LNCAP (cell line): ENCODE data around the gene S100A3.

Source experiments
- TF ChIP-seq, protein P1 (sequence below): fragments of 450-650 bp; IDR thresholded peaks from 2 replicates; pipeline ENCODE4 v1.5.1; 2017; ENCODE audit warnings: mild to moderate bottlenecking

S100A3 gene

DNA sequence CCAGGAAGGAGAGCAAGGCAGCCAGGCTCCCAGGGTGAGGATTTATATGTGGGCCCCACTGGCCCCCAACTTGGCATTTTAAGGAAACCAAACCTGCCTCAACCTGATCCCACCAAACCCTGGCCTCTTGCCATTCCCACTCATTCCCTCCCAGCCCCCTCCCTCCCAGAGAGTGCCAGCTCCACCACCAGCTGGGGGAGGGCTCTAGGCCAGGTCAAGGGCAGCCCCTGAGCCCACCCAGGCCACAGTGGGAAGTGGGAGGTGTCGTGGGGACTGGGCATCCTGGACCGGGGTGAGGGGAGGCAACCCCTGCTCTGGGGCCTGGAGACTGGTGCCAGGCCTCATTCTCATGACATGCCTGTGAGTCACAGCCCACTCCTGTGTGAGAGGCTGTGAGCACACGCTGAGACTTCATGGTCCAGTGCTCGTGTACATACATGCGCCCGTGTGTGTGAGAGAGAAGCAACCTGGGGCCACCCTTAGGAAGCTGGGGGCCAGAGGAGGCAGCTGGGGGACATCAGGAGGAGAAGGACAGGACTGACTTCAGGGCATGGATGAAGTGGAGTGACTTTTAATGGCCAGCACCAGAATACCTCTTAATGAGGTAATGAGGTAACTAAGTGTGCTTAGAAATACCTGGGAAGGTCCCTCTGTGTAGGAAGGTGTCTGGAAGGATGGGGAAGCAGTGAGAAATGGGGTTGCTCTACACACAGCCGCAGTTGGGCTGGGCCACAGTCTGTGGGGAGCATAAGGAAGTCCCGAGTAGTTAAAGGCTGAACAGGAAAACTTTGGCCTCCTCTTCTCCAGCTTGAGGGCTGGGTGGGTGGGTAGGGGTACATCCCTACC, 16.7 kb upstream of the S100A3 start, which contains the start of gene S100A2:
S100A2 (minus strand) TSS at position 316 of the 846 bp plus-strand sequence. CDS start 1,967 bp downstream, outside the sequence.
- TF ChIP-seq, protein P1, sequence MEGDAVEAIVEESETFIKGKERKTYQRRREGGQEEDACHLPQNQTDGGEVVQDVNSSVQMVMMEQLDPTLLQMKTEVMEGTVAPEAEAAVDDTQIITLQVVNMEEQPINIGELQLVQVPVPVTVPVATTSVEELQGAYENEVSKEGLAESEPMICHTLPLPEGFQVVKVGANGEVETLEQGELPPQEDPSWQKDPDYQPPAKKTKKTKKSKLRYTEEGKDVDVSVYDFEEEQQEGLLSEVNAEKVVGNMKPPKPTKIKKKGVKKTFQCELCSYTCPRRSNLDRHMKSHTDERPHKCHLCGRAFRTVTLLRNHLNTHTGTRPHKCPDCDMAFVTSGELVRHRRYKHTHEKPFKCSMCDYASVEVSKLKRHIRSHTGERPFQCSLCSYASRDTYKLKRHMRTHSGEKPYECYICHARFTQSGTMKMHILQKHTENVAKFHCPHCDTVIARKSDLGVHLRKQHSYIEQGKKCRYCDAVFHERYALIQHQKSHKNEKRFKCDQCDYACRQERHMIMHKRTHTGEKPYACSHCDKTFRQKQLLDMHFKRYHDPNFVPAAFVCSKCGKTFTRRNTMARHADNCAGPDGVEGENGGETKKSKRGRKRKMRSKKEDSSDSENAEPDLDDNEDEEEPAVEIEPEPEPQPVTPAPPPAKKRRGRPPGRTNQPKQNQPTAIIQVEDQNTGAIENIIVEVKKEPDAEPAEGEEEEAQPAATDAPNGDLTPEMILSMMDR: no peak

DNA sequence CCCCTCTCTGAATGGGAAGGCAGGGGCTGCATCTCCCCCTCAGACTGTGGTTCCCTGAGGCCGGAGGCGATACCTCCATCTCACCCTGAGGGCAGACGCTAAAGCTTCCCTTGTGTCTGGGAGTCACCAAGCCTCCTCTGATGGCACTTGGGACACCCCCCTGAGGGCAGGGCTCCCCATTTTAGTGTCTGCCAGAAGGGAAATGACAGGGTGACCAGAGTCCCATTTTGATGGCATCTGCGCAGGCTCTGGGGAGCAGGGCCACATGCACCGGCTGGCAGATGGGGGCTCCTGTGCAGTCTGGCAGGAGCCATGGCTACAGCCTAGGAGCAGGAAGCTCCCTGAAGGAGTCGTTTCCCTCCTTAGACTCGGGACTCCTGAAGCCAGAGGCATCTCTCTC, 14.9 kb upstream of the S100A3 start:
- TF ChIP-seq, protein P1: no peak

DNA sequence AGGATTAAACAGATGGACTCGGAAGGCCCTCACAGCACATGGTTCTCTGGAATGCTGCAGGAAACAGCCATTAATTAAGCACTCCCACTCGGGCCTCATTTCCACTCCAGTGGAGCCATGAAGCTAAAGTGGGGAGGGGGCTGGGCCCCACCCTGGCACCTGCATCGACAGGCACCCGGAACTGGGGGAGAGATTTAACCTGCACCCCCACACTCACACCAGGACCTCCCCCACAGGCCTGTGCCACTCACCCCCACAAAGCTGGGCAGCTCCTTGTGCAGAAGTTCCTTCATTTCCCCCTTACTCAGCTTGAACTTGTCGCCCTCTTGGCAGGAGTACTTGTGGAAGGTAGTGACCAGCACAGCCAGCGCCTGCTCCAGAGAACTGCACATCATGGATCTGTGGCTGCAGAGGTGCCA, 14.4 kb upstream of the S100A3 start:
- TF ChIP-seq, protein P1: no peak

DNA sequence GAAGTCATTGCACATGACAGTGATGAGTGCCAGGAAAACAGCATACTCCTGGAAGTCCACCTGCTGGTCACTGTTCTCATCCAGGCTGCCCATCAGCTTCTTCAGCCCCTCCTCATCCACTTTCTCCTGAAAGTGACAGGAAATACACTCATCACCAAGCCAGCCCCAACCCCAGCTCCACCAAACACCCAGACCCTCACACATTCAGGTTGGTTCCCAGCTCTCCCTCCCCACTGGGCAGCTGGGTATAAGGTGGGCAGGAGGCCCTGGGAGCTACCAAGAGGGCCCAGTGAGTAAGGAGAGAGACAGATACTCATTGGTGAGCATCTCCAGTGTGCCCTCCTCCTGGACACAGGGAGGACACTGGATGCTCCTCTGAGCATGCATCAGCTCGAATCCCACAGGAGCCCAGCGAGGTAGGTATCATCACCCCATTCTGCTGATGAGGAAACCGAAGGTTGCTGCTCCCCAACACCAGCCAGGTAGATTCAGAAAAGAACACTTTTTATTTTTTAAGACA, 12.5 kb upstream of the S100A3 start:
- TF ChIP-seq, protein P1: no peak

DNA sequence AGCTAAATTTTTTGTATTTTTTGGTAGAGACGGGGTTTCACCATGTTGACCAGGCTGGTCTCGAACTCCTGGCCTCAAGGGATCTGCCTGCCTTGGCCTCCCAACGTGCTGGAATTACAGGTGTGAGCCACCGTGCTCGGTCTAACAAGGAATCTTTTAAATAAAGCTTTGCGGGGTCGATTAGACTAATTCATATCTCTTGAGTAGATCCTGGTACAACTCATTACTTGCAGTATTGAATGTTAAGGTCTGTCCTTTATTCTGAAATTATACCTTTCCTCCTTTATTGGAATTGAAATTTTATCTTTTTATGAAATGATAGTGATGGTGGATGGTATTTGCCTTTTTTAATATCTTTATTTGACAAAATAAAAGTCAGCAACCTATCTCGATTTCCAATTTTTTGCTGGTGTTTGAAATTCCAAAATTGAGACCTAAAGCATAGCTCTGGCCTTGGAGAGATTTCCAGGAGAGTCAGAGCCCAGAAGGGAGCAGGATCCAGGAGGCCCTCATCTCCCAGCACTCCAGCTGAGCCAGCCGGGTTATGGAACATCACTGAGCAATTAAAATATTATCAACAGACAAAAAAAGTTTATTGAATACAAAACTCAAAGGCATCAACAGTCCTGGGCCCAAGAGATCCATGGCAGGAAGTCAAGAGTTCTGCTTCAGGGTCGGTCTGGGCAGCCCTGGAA, 11.9 kb upstream of the S100A3 start:
- TF ChIP-seq, protein P1: no peak

DNA sequence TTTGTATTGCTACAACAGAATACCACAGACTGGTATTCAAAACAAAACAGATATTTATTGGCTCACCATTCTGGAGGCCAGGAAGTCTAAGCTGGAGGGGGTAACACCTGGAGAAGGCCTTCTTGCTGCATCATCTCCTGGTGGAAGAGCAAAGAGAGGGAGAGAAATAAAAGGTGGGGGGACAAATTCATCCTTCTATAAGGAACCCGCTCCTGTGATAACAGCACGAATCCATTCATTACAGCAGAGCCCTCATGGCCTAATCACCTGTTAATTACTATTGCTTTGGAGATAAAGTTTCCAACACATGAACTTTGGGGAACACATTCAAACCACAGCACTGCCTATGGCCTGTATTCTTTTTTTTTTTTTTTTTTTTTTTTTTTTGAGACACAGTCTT, 11.2 kb upstream of the S100A3 start:
- TF ChIP-seq, protein P1: no peak

DNA sequence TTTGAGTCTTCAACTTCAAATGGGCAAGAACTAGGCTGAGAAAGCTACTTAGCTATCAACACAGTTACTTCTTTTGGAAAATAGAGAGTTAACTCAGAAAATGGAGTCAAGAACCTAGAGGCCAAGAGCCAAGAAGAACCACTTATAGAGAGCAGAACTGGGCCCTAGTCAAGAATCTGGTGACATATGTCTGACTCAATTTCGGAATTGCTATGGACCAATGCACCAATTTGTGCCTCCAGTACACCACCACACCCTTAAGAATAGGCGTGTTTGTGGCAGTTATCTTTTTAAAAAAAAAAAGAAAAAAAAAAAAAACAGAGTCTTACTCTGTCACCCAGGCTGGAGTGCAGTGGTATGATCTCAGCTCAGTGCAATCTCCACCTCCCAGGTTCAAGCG, 8.8 kb upstream of the S100A3 start:
- TF ChIP-seq, protein P1: no peak
